ENCODE results near the gene TRIM69.

DNA sequence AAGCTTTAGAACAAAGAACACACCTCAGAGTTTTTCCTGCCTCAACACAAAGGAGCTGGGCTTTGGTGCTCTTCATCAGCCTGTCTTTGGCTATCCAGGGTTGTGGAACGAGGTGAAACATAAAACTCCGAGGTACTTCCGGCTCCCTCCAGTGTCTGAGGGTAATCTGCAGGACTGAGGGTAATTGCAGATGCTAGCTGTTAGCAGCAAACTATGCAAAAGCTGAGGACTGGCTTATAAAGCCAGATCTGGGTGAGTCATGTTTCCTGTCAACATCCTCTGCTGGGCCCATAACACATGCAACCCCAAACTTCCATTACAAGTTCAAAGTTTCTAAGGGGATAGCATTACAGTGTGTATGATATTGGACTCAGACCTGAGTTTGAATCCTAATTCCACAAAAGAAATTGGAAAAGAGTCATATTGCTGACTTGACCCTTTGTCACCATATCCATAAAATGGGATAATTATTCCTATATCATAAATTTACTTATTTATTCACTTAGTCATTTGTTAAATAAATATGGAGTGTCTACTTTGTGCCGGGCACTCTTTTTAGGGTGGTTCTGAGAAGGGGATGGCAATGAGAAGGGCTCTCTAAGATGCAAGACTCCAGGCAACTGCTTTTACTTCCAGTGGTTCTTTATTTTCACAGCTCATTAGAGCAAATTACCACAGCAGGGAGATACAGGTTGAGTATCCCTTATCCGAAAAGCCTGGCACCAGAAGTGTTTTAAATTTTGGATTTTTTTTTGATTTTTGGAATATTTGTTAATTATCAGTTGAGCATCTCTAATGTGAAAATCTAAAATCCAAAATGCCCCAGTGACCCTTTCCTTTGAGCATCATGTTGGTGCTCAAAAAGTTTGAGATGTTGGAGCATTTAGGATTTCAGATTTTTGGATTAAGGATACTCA is 9.5 kb upstream of the TRIM69 start:
- TF ChIP-seq, protein P1, sequence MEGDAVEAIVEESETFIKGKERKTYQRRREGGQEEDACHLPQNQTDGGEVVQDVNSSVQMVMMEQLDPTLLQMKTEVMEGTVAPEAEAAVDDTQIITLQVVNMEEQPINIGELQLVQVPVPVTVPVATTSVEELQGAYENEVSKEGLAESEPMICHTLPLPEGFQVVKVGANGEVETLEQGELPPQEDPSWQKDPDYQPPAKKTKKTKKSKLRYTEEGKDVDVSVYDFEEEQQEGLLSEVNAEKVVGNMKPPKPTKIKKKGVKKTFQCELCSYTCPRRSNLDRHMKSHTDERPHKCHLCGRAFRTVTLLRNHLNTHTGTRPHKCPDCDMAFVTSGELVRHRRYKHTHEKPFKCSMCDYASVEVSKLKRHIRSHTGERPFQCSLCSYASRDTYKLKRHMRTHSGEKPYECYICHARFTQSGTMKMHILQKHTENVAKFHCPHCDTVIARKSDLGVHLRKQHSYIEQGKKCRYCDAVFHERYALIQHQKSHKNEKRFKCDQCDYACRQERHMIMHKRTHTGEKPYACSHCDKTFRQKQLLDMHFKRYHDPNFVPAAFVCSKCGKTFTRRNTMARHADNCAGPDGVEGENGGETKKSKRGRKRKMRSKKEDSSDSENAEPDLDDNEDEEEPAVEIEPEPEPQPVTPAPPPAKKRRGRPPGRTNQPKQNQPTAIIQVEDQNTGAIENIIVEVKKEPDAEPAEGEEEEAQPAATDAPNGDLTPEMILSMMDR (IDR thresholded peaks at IDR 0.05; ENCODE audit: poor library complexity, severe bottlenecking) = no peak
- TF ChIP-seq POLR2AphosphoS5 (IDR thresholded peaks at IDR 0.05) (no peak), EP300 (conservative IDR thresholded peaks at IDR 0.05; ENCODE audit: poor library complexity, severe bottlenecking) (no peak), TAF1 (IDR thresholded peaks at IDR 0.05; ENCODE audit: low read depth) (no peak)
- TF ChIP-seq, protein P2, sequence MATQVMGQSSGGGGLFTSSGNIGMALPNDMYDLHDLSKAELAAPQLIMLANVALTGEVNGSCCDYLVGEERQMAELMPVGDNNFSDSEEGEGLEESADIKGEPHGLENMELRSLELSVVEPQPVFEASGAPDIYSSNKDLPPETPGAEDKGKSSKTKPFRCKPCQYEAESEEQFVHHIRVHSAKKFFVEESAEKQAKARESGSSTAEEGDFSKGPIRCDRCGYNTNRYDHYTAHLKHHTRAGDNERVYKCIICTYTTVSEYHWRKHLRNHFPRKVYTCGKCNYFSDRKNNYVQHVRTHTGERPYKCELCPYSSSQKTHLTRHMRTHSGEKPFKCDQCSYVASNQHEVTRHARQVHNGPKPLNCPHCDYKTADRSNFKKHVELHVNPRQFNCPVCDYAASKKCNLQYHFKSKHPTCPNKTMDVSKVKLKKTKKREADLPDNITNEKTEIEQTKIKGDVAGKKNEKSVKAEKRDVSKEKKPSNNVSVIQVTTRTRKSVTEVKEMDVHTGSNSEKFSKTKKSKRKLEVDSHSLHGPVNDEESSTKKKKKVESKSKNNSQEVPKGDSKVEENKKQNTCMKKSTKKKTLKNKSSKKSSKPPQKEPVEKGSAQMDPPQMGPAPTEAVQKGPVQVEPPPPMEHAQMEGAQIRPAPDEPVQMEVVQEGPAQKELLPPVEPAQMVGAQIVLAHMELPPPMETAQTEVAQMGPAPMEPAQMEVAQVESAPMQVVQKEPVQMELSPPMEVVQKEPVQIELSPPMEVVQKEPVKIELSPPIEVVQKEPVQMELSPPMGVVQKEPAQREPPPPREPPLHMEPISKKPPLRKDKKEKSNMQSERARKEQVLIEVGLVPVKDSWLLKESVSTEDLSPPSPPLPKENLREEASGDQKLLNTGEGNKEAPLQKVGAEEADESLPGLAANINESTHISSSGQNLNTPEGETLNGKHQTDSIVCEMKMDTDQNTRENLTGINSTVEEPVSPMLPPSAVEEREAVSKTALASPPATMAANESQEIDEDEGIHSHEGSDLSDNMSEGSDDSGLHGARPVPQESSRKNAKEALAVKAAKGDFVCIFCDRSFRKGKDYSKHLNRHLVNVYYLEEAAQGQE (IDR thresholded peaks at IDR 0.05; ENCODE audit: borderline replicate concordance) = no peak
